ENCODE data around the gene ZBTB24.

ZBTB24 gene

GRCh38 chr6:109498936-109499335, 15.9 kb upstream of the ZBTB24 start:
- DNase-seq, result no peak

- DNase-seq, result no peak
These were observed 15.0 kb upstream of the ZBTB24 start for GRCh38 chr6:109498052-109498451.

GRCh38 chr6:109496036-109496772, 13.2 kb upstream of the ZBTB24 start:
- no peak for DNase-seq

GRCh38 chr6:109493865-109494264, 10.8 kb upstream of the ZBTB24 start:
- DNase-seq, result no peak

GRCh38 chr6:109491207-109491938, 8.4 kb upstream of the ZBTB24 start:
- no peak for DNase-seq

- no peak for DNase-seq
These were observed 7.7 kb upstream of the ZBTB24 start for GRCh38 chr6:109490713-109491112.

- no peak for DNase-seq
These were observed 5.0 kb upstream of the ZBTB24 start for GRCh38 chr6:109488001-109488400.

- DNase-seq, result no peak
These were observed 3.0 kb upstream of the ZBTB24 start for GRCh38 chr6:109486068-109486467.

GRCh38 chr6:109485266-109485935, 2.4 kb upstream of the ZBTB24 start:
- no peak for DNase-seq

GRCh38 chr6:109484122-109484521, 1.1 kb upstream of the ZBTB24 start:
- no peak for DNase-seq

GRCh38 chr6:109483735-109484057, 677 bp upstream of the ZBTB24 start:
- DNase-seq, result no peak

- DNase-seq, result no peak
These were observed 2.0 kb downstream of the ZBTB24 start for GRCh38 chr6:109480993-109481480.

- DNase-seq, result no peak
These were observed 4.0 kb downstream of the ZBTB24 start for GRCh38 chr6:109478841-109479624.

GRCh38 chr6:109478222-109478805, 4.7 kb downstream of the ZBTB24 start:
- no peak for DNase-seq

- DNase-seq, result no peak
These were observed 5.3 kb downstream of the ZBTB24 start for GRCh38 chr6:109477725-109478124.

GRCh38 chr6:109477184-109477583, 5.8 kb downstream of the ZBTB24 start:
- no peak for DNase-seq

- DNase-seq, result no peak
These were observed 7.4 kb downstream of the ZBTB24 start for GRCh38 chr6:109475625-109476024.

- no peak for DNase-seq
These were observed 8.0 kb downstream of the ZBTB24 start for GRCh38 chr6:109474995-109475394.

- DNase-seq, result peak in 2 of 51 donors; percentile 25 to 56
These were observed 9.9 kb downstream of the ZBTB24 start for GRCh38 chr6:109473120-109473519.

- DNase-seq, result peak in 3 of 51 donors; percentile 13 to 17 (median 16)
These were observed 10.7 kb downstream of the ZBTB24 start for GRCh38 chr6:109472132-109472995.

Data from hypothalamus (tissue), 51 donors.